Prostate gland (tissue), 2 donors: ENCODE data around the gene CPS1. TPM values are rescaled to one million over a fixed set of nuclear protein-coding genes. Genes with fewer than 3 reads are reported as not detected.

Source experiments
- DNase-seq: peaks from one replicate; pipeline ENCODE4 v3.0.0-alpha.2; 2019; ENCODE audit warnings: low spot score
- H3K27ac ChIP-seq, 2 donors: fragments of 200-600 bp; sonication (generic); 2 replicates each; pipeline ENCODE4 v1.5.1; 2017 to 2019
- H3K27me3 ChIP-seq: fragments of 200-600 bp; sonication (generic); replicated peaks from 2 replicates; pipeline ENCODE4 v1.5.1; 2019; ENCODE audit not compliant: insufficient read depth
- H3K36me3 ChIP-seq, 2 donors: fragments of 200-600 bp; sonication (generic); 1 replicate in 1 of 2; 2 replicates in 1 of 2; pipeline versions ENCODE4 v1.5.1 to v1.8.1; 2017 to 2019
- H3K4me1 ChIP-seq: fragments of 200-600 bp; sonication (generic); replicated peaks from 2 replicates; pipeline ENCODE4 v1.5.1; 2019
- H3K4me3 ChIP-seq, 2 donors: fragments of 200-600 bp; sonication (generic); 2 replicates each; pipeline ENCODE4 v1.5.1; 2017 to 2019
- H3K9me3 ChIP-seq: fragments of 200-600 bp; sonication (generic); 2 replicates; pipeline ENCODE4 v1.5.1; 2017
- POLR2A ChIP-seq: fragments of 450-650 bp; IDR thresholded peaks from one replicate; pipeline ENCODE4 v1.6.1; 2016; ENCODE audit warnings: antibody characterized with exemption, mild to moderate bottlenecking
- POLR2AphosphoS5 ChIP-seq: sonication (generic); formaldehyde crosslinking; IDR thresholded peaks from one replicate; pipeline ENCODE4 v1.6.1; 2017; ENCODE audit warnings: antibody characterized with exemption
- WGBS: methylation state at CpG from one replicate; pipeline ENCODE4 v1.1.5; 2018; 5-methylcytosine and 5-hydroxymethylcytosine counted together
- intact Hi-C: fragments of 100-400 bp; cut with DNase I; formaldehyde crosslinking; loops from one replicate; pipeline ENCODE4 v1.14.2; 2022
- total RNA-seq, 2 donors: library from RNA; depleted of rRNA; stranded (reverse); fragments of >200 nt; gene quantifications; one replicate each; pipeline ENCODE4 v1.1.0, GENCODE V29; 2016
- TF ChIP-seq, protein P1 (sequence below), 4 experiments: fragments of 200-600 bp in 2 of 4; fragments of 450-650 bp in 2 of 4; sonication (generic) in 2 of 4; IDR thresholded peaks; 1 replicate in 3 of 4; 2 replicates in 1 of 4; pipeline ENCODE4 v1.5.1; 2016 to 2019; ENCODE audit warnings: antibody characterized with exemption in 4 of 4, mild to moderate bottlenecking in 2 of 4, moderate library complexity in 2 of 4

Gene CPS1
- total RNA-seq, 2 donors from 2014 or later: 0.68 to 15.8 TPM

DNA sequence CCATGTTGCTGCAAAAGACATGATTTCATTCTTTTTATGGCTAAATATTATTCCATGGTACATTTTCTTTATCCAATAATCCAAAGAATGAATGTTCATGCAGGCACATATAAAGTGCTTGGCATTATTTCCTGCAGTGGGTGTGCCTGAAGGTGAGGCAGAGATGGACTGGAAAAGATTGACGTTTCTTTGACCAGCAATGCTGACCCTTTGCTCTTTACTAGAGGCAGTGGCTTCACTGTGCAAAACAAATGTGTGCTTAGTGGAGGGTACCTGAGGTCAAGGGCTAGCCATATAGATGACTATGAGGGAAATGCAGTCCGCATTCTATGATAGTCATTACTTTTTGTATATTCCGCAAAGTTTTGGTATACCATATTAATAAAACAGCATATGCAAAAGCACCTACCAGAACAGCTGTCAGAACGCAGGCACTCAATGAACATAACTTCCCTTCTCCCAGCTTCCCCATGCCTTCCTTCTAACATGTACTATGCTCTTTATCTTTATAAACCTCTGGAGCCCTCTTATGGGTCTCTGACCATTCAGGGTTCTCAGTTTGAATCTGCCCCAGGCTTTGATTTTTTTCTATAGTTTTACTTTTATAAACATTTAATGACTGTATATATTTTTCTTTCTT is 32.6 kb upstream of the CPS1 start:
- intact Hi-C loops: no loop called here

GRCh38 chr2:210524533-210524932 is 31.9 kb upstream of the CPS1 start:
- Histone ChIP-seq H3K27me3 (no peaks in the 10 kb centered on the region), H3K4me1 (no peaks in the 10 kb centered on the region), H3K36me3 (no peaks in the 10 kb centered on the region), H3K9me3 (no peaks in the 10 kb centered on the region), H3K4me3 (no peak overlapping the region), H3K27ac (no peak overlapping the region)
- intact Hi-C loops: no loop called here
- TF ChIP-seq POLR2A (no peak), POLR2AphosphoS5 (no peak)
- TF ChIP-seq, protein P1, sequence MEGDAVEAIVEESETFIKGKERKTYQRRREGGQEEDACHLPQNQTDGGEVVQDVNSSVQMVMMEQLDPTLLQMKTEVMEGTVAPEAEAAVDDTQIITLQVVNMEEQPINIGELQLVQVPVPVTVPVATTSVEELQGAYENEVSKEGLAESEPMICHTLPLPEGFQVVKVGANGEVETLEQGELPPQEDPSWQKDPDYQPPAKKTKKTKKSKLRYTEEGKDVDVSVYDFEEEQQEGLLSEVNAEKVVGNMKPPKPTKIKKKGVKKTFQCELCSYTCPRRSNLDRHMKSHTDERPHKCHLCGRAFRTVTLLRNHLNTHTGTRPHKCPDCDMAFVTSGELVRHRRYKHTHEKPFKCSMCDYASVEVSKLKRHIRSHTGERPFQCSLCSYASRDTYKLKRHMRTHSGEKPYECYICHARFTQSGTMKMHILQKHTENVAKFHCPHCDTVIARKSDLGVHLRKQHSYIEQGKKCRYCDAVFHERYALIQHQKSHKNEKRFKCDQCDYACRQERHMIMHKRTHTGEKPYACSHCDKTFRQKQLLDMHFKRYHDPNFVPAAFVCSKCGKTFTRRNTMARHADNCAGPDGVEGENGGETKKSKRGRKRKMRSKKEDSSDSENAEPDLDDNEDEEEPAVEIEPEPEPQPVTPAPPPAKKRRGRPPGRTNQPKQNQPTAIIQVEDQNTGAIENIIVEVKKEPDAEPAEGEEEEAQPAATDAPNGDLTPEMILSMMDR (IDR thresholded peaks at IDR 0.05): no peak
- DNase-seq: no peak

More for the DNA sequence above, 32.6 kb upstream of the CPS1 start:
- DNase-seq: no peak
- Histone ChIP-seq H3K4me1 (no peaks in the 10 kb centered on the region), H3K9me3 (no peaks in the 10 kb centered on the region), H3K4me3 (no peak overlapping the region), H3K27me3 (no peaks in the 10 kb centered on the region), H3K36me3 (no peaks in the 10 kb centered on the region), H3K27ac (no peak overlapping the region)
- TF ChIP-seq POLR2A (no peak), POLR2AphosphoS5 (no peak)
- TF ChIP-seq, protein P1 (IDR thresholded peaks at IDR 0.05): no peak
- 82% methylated on average over 4 of the region's 4 CpGs for WGBS

DNA sequence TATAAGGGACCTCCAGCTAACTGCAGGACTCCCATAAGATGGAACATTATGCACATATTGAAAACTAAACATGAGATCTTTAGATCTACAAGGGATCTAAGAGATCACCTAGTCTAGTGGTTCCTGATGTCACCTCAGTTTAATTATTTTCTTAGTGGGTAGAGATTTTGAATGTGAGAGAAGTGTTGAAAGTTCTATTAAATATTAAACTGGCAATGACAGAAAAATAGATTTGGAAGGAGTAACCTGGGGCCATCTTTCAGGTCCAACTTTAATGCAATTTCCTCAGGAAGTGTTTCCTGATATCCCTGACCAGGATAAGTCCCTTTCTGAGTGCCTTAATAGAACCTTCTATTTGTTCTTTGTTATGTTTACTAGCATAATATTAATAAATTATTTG is 29.1 kb upstream of the CPS1 start:
- no peak for DNase-seq
- Histone ChIP-seq H3K9me3 (no peaks in the 10 kb centered on the region), H3K4me1 (no peaks in the 10 kb centered on the region), H3K4me3 (no peak overlapping the region), H3K27ac (no peak overlapping the region), H3K27me3 (no peaks in the 10 kb centered on the region), H3K36me3 (no peaks in the 10 kb centered on the region)
- intact Hi-C loops: no loop called here
- TF ChIP-seq POLR2AphosphoS5: no peak
- TF ChIP-seq, protein P1 (IDR thresholded peaks at IDR 0.05): no peak
- no peak for TF ChIP-seq POLR2A

- no peak overlapping the region for H3K27ac ChIP-seq
- WGBS: 46% methylated on average over 4 of the region's 4 CpGs
- no peaks in the 10 kb centered on the region for H3K4me1 ChIP-seq
- no peak overlapping the region for H3K4me3 ChIP-seq
- no peak for DNase-seq
- H3K36me3 ChIP-seq: no peaks in the 10 kb centered on the region
- intact Hi-C loops: no loop called here
- no peaks in the 10 kb centered on the region for H3K27me3 ChIP-seq
- no peaks in the 10 kb centered on the region for H3K9me3 ChIP-seq
- no peak for TF ChIP-seq POLR2AphosphoS5
- TF ChIP-seq, protein P1 (IDR thresholded peaks at IDR 0.05): no peak
- no peak for TF ChIP-seq POLR2A
Observed at GRCh38 chr2:210528716-210529115, 27.7 kb upstream of the CPS1 start.

DNA sequence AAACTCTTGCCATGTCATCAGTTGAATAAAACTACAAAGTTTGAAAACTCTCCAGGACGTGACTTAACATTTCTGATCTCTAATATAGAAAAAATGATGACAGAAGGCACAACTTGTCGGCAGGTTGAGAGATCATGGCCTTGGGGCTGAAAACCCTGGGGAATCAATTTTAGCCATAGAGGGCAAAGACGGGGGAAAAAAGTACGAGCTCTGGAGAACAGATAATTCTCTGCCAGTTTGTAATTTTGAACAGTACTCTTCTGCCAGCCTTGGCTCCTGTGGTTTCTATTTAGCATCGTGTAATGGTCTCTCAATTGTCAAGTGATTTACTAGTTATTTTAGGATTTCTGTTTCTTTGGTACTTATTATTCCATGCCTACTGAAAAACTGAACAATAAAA is 25.3 kb upstream of the CPS1 start:
- intact Hi-C loops: no loop called here
- no peak overlapping the region for H3K27ac ChIP-seq
- no peaks in the 10 kb centered on the region for H3K27me3 ChIP-seq
- 85% methylated on average over 5 of the region's 5 CpGs for WGBS
- no peak overlapping the region for H3K4me3 ChIP-seq
- H3K36me3 ChIP-seq: no peaks in the 10 kb centered on the region
- H3K4me1 ChIP-seq: no peaks in the 10 kb centered on the region
- no peak for DNase-seq
- H3K9me3 ChIP-seq: no peaks in the 10 kb centered on the region
- TF ChIP-seq POLR2AphosphoS5 (no peak), POLR2A (no peak)
- TF ChIP-seq, protein P1 (IDR thresholded peaks at IDR 0.05): no peak
